GM12891 (cell line): Measurements from ENCODE around the gene ARHGAP24.

Experiments
- PAX5 ChIP-seq: IDR thresholded peaks from 2 replicates; pipeline ENCODE4 v1.6.1; 2011; ENCODE audit warnings: low read length, moderate library complexity, mild to moderate bottlenecking; ENCODE audit not compliant: insufficient read depth, severe bottlenecking
- POLR2A ChIP-seq: IDR thresholded peaks from 2 replicates; pipeline ENCODE4 v1.6.1; 2011; ENCODE audit warnings: low read depth, low read length, control low read depth
- POLR2AphosphoS5 ChIP-seq: IDR thresholded peaks from 2 replicates; pipeline ENCODE4 v1.6.1; 2011; ENCODE audit warnings: low read depth, low read length, control low read depth
- POU2F2 ChIP-seq: IDR thresholded peaks from 2 replicates; pipeline ENCODE4 v1.6.1; 2011; ENCODE audit warnings: low read depth, mild to moderate bottlenecking, control low read depth, low read length, moderate library complexity
- SPI1 ChIP-seq: IDR thresholded peaks from 2 replicates; pipeline ENCODE4 v1.6.1; 2011; ENCODE audit warnings: low read depth, low read length, control low read depth
- TAF1 ChIP-seq: IDR thresholded peaks from 2 replicates; pipeline ENCODE4 v1.6.1; 2011; ENCODE audit warnings: low read depth, low read length, control low read depth

DNA sequence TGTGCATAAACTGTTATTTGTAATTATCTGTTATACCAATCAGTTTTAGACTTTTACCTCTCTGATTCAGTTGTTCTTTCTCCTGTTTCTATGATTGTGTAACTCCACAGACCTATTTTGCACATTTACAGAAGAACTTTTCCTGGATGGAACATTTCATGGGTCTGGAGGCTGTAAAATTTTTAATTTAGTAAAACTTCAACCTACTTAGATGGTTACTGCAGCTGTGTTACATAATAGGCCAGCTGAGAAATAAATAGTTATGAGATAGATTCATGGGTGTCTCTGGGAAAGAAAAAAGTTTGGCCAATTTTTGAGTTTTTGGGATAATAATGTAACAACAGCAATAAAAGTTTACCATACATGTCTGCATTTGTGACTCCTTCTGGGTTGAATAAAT is 253.5 kb downstream of the ARHGAP24 start:
- TF ChIP-seq POLR2AphosphoS5 (no peak), POLR2A (no peak), PAX5 (no peak), POU2F2 (no peak), TAF1 (no peak), SPI1 (no peak)
